ENCODE measurements around the gene SLC10A7. TPM values are rescaled to one million over a fixed set of nuclear protein-coding genes. Genes with fewer than 3 reads are reported as not detected.

Gene SLC10A7
- total and polyA plus RNA-seq, 2 experiments from 2014 or later = 8.3 to 21.2 TPM

DNA sequence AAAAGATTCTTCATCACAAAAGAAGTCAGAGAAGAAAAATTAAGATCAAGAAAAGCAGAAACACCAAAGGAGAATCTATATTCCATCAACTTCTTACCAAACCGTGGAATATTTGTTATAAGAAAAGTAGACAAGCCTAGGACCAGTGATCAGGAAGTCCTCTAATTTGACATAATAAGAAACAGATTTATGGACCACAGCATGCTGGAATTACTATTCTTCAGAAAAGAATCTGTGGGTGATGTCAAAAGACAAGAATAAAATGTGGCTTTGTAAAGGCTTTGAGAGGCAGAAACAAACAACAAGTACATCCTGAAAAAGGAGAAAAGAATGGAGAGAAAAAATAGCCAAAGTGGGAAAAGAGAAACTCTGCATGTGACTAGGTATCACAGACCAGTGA, 123.3 kb downstream of the SLC10A7 start:
- Histone ChIP-seq H3K9me3 (ENCODE audit: low read depth) (no peaks in the 10 kb centered on the region), H2AFZ (no peak overlapping the region), H3K4me1 (ENCODE audit: insufficient read depth) (no peaks in the 10 kb centered on the region), H3K4me2 (no peak overlapping the region), H3K4me3 (no peak overlapping the region), H3K9me2 (replicated peaks; ENCODE audit: insufficient read depth) (no peaks in the 10 kb centered on the region), H3K36me3 (replicated peaks; ENCODE audit: insufficient read depth, low read depth) (no peaks in the 10 kb centered on the region), H4K20me1 (ENCODE audit: insufficient read depth, poor library complexity, severe bottlenecking) (no peaks in the 10 kb centered on the region), H3K79me2 (no peaks in the 10 kb centered on the region), H3K27me3 (no peaks in the 10 kb centered on the region), H3K27ac (no peak overlapping the region)
- no peak for DNase-seq (ENCODE audit: low spot score)
- TF ChIP-seq, protein P1, sequence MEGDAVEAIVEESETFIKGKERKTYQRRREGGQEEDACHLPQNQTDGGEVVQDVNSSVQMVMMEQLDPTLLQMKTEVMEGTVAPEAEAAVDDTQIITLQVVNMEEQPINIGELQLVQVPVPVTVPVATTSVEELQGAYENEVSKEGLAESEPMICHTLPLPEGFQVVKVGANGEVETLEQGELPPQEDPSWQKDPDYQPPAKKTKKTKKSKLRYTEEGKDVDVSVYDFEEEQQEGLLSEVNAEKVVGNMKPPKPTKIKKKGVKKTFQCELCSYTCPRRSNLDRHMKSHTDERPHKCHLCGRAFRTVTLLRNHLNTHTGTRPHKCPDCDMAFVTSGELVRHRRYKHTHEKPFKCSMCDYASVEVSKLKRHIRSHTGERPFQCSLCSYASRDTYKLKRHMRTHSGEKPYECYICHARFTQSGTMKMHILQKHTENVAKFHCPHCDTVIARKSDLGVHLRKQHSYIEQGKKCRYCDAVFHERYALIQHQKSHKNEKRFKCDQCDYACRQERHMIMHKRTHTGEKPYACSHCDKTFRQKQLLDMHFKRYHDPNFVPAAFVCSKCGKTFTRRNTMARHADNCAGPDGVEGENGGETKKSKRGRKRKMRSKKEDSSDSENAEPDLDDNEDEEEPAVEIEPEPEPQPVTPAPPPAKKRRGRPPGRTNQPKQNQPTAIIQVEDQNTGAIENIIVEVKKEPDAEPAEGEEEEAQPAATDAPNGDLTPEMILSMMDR (IDR thresholded peaks at IDR 0.05; ENCODE audit: poor library complexity) = no peak
- WGBS (ENCODE audit: low lambda C conversion rate, missing lambda C conversion rate) = 66% methylated on average over 1 of the region's 1 CpG

DNA sequence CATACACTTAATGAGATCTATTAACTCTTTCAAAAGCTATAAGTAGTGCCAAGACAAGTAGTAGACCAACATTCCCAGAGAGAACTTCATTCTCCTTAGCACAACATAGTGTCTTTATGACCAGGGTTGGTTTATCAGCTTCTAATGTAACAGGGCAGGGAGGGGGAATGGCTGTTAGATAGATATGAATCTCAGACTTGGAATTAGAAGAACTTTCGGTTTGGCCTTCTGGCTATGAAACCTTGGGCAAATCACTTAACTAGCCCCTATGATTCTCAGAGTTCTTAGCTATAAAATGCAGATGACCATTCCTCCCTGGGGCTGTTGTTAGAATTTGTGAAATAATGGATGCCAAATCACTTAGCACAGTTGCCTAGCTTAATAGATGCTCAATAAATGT, 132.2 kb downstream of the SLC10A7 start:
- H3K4me1 ChIP-seq (ENCODE audit: insufficient read depth) = no peaks in the 10 kb centered on the region
- no peaks in the 10 kb centered on the region for H3K36me3 ChIP-seq (replicated peaks; ENCODE audit: insufficient read depth, low read depth)
- no peaks in the 10 kb centered on the region for H3K79me2 ChIP-seq
- no peak for DNase-seq (ENCODE audit: low spot score)
- no peaks in the 10 kb centered on the region for H3K27me3 ChIP-seq
- H3K27ac ChIP-seq = no peak overlapping the region
- 54% methylated on average over 1 of the region's 1 CpG for WGBS (ENCODE audit: low lambda C conversion rate, missing lambda C conversion rate)
- no peak overlapping the region for H3K4me3 ChIP-seq
- TF ChIP-seq, protein P1 (IDR thresholded peaks at IDR 0.05; ENCODE audit: poor library complexity) = no peak
- no peak for TF ChIP-seq EZH2 (IDR thresholded peaks at IDR 0.05; ENCODE audit: borderline replicate concordance)
- TF ChIP-seq EZH2phosphoT487 (IDR thresholded peaks at IDR 0.05; ENCODE audit: low read depth, severe bottlenecking, unreplicated experiment) = no peak
- H2AFZ ChIP-seq = no peak overlapping the region
- no peaks in the 10 kb centered on the region for H3K9me2 ChIP-seq (replicated peaks; ENCODE audit: insufficient read depth)
- no peak overlapping the region for H3K4me2 ChIP-seq
- no peaks in the 10 kb centered on the region for H3K9me3 ChIP-seq (ENCODE audit: low read depth)
- H4K20me1 ChIP-seq (ENCODE audit: insufficient read depth, poor library complexity, severe bottlenecking) = no peaks in the 10 kb centered on the region

DNA sequence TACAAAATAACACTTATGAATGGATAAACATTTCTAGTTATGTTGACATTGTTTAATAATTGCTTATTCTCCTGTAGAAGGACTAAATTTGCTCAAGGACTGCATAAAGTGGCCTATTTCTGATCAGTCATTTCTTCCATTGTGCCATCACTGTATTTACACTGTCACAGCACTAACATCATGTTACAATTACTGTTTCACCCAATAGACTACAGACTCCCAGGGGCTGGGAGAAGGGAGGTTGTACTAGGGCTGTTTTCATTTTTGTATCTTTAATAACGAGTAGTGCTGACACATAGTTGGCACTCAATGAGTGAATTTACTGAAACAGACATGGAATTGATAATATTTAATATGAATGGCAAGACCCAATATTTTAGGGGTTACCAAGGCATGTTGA, 139.5 kb downstream of the SLC10A7 start:
- no peaks in the 10 kb centered on the region for H4K20me1 ChIP-seq (ENCODE audit: insufficient read depth, poor library complexity, severe bottlenecking)
- no peaks in the 10 kb centered on the region for H3K9me3 ChIP-seq (ENCODE audit: low read depth)
- TF ChIP-seq EZH2phosphoT487 (IDR thresholded peaks at IDR 0.05; ENCODE audit: low read depth, severe bottlenecking, unreplicated experiment) = no peak
- no peak for TF ChIP-seq EZH2 (IDR thresholded peaks at IDR 0.05; ENCODE audit: borderline replicate concordance)
- TF ChIP-seq, protein P1 (IDR thresholded peaks at IDR 0.05; ENCODE audit: poor library complexity) = no peak
- no peak overlapping the region for H3K4me3 ChIP-seq
- no peaks in the 10 kb centered on the region for H3K9me2 ChIP-seq (replicated peaks; ENCODE audit: insufficient read depth)
- no peak overlapping the region for H3K4me2 ChIP-seq
- peaks cover 3% of the 10 kb centered on the region for H3K4me1 ChIP-seq (ENCODE audit: insufficient read depth)
- H3K27me3 ChIP-seq = no peaks in the 10 kb centered on the region
- no peak overlapping the region for H2AFZ ChIP-seq
- H3K27ac ChIP-seq = no peak overlapping the region
- no peaks in the 10 kb centered on the region for H3K36me3 ChIP-seq (replicated peaks; ENCODE audit: insufficient read depth, low read depth)
- no peak for DNase-seq (ENCODE audit: low spot score)
- WGBS (ENCODE audit: low lambda C conversion rate, missing lambda C conversion rate) = 83% methylated on average over 1 of the region's 1 CpG
- no peaks in the 10 kb centered on the region for H3K79me2 ChIP-seq

GRCh38 chr4:146381263-146381872, 140.4 kb downstream of the SLC10A7 start:
- TF ChIP-seq EZH2 (IDR thresholded peaks at IDR 0.05; ENCODE audit: borderline replicate concordance) (no peak), EZH2phosphoT487 (IDR thresholded peaks at IDR 0.05; ENCODE audit: low read depth, severe bottlenecking, unreplicated experiment) (no peak)
- TF ChIP-seq, protein P1 (IDR thresholded peaks at IDR 0.05; ENCODE audit: poor library complexity) = no peak

More at GRCh38 chr4:146381263-146381872, 140.4 kb downstream of the SLC10A7 start:
- Histone ChIP-seq H3K36me3 (replicated peaks; ENCODE audit: insufficient read depth, low read depth) (no peaks in the 10 kb centered on the region), H3K4me3 (no peak overlapping the region), H2AFZ (no peak overlapping the region), H3K4me2 (no peak overlapping the region), H4K20me1 (ENCODE audit: insufficient read depth, poor library complexity, severe bottlenecking) (no peaks in the 10 kb centered on the region), H3K9me3 (ENCODE audit: low read depth) (no peaks in the 10 kb centered on the region), H3K27ac (no peak overlapping the region), H3K27me3 (no peaks in the 10 kb centered on the region), H3K9me2 (replicated peaks; ENCODE audit: insufficient read depth) (no peaks in the 10 kb centered on the region), H3K79me2 (no peaks in the 10 kb centered on the region), H3K4me1 (ENCODE audit: insufficient read depth) (peaks cover 3% of the 10 kb centered on the region)
- no peak for DNase-seq (ENCODE audit: low spot score)
- 68% methylated on average over 2 of the region's 2 CpGs for WGBS (ENCODE audit: low lambda C conversion rate, missing lambda C conversion rate)
